ENCODE data around the gene ADD3.

The ADD3 gene

GRCh38 chr10:110077436-110078130 is 69.8 kb downstream of the ADD3 start:
- Histone ChIP-seq H3K9me3 (ENCODE audit: low read length) (no peaks in the 10 kb centered on the region), H3K4me1 (ENCODE audit: insufficient read depth, low read length) (peaks cover 32% of the 10 kb centered on the region), H3K27me3 (ENCODE audit: insufficient read depth, low read length) (no peaks in the 10 kb centered on the region), H3K4me3 (ENCODE audit: low read length) (no peak overlapping the region), H2AFZ (ENCODE audit: low read depth, low read length) (no peak overlapping the region), H3K36me3 (ENCODE audit: insufficient read depth, low read length) (no peaks in the 10 kb centered on the region)

DNA sequence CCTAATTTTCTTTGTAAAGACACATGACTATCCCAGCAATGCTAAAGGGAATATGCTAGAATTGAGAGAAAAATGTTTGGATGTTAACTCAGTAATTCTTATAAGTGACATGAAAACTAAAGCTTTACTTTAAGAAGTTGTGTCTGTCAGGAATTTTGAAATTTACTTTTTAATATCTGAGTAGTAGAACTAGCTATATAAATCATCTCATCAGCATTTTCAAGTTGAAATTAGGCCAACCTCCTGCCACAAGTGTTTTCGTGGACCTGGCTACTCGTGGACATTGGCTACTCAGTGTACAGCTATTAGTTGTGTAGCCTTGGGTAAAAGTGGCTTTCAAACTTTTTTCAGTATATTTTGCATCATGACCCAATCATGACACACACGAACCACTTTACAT is 70.5 kb downstream of the ADD3 start:
- no peaks in the 10 kb centered on the region for H3K36me3 ChIP-seq (ENCODE audit: insufficient read depth, low read length)
- no peak overlapping the region for H3K4me3 ChIP-seq (ENCODE audit: low read length)
- no peak overlapping the region for H2AFZ ChIP-seq (ENCODE audit: low read depth, low read length)
- H3K27me3 ChIP-seq (ENCODE audit: insufficient read depth, low read length), result no peaks in the 10 kb centered on the region
- peaks cover 32% of the 10 kb centered on the region for H3K4me1 ChIP-seq (ENCODE audit: insufficient read depth, low read length)
- no peaks in the 10 kb centered on the region for H3K9me3 ChIP-seq (ENCODE audit: low read length)

GRCh38 chr10:110081911-110082310 is 74.1 kb downstream of the ADD3 start:
- H3K9me3 ChIP-seq (ENCODE audit: low read length), result peaks cover 1% of the 10 kb centered on the region
- no peaks in the 10 kb centered on the region for H3K27me3 ChIP-seq (ENCODE audit: insufficient read depth, low read length)
- no peak overlapping the region for H3K4me3 ChIP-seq (ENCODE audit: low read length)
- peaks cover 25% of the 10 kb centered on the region for H3K4me1 ChIP-seq (ENCODE audit: insufficient read depth, low read length)
- H3K36me3 ChIP-seq (ENCODE audit: insufficient read depth, low read length), result no peaks in the 10 kb centered on the region
- no peak overlapping the region for H2AFZ ChIP-seq (ENCODE audit: low read depth, low read length)

DNA sequence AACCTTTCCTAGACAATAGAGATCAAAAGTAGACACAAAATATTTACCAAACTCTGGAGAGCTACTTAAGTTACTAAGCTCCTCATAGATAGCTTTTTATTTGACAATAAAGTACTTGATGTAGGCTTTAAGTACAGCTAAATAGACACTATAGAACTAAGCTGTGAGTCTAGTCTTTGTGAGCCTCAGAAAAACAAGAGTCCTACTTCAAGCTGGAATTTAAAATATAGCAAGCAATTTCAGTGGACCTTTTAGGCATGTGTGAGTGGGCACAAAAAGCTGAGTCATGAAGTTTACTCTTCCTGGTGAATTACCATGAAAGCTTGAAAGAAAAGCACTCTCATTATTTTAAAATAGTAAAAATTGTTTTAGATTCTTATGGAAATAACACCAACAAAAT is 76.1 kb downstream of the ADD3 start:
- Histone ChIP-seq H3K36me3 (ENCODE audit: insufficient read depth, low read length) (no peaks in the 10 kb centered on the region), H3K4me1 (ENCODE audit: insufficient read depth, low read length) (peaks cover 22% of the 10 kb centered on the region), H3K27me3 (ENCODE audit: insufficient read depth, low read length) (no peaks in the 10 kb centered on the region), H3K4me3 (ENCODE audit: low read length) (no peak overlapping the region), H3K9me3 (ENCODE audit: low read length) (peaks cover 1% of the 10 kb centered on the region), H2AFZ (ENCODE audit: low read depth, low read length) (no peak overlapping the region)

- no peak overlapping the region for H2AFZ ChIP-seq (ENCODE audit: low read depth, low read length)
- H3K4me3 ChIP-seq (ENCODE audit: low read length), result no peak overlapping the region
- peaks cover 22% of the 10 kb centered on the region for H3K4me1 ChIP-seq (ENCODE audit: insufficient read depth, low read length)
- H3K36me3 ChIP-seq (ENCODE audit: insufficient read depth, low read length), result no peaks in the 10 kb centered on the region
- no peaks in the 10 kb centered on the region for H3K27me3 ChIP-seq (ENCODE audit: insufficient read depth, low read length)
- H3K9me3 ChIP-seq (ENCODE audit: low read length), result peaks cover 1% of the 10 kb centered on the region
These were observed 79.9 kb downstream of the ADD3 start for GRCh38 chr10:110087682-110088081.

GRCh38 chr10:110088367-110089104 is 80.8 kb downstream of the ADD3 start:
- no peak overlapping the region for H3K4me3 ChIP-seq (ENCODE audit: low read length)

DNA sequence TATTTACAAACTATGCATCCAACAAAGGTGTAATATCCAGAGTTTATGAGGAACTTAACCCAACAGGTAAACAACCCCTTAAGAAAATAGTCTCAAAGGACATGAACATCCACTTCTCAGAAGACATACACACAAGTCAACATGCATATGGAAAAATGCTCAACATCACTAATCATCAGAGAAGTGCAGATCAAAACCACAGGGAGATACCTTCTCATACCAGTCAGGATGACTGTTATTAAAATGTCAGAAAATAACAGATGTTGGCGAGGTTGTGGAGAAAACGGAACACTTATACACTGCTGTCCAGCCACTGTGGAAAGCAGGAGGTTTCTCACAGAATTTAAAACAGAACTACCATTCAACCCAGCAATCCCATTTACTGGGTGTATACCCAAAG is 84.0 kb downstream of the ADD3 start:
- Histone ChIP-seq H3K36me3 (ENCODE audit: insufficient read depth, low read length) (no peaks in the 10 kb centered on the region), H2AFZ (ENCODE audit: low read depth, low read length) (no peak overlapping the region), H3K9me3 (ENCODE audit: low read length) (no peaks in the 10 kb centered on the region), H3K4me3 (ENCODE audit: low read length) (no peak overlapping the region), H3K4me1 (ENCODE audit: insufficient read depth, low read length) (peaks cover 11% of the 10 kb centered on the region), H3K27me3 (ENCODE audit: insufficient read depth, low read length) (no peaks in the 10 kb centered on the region)

More at GRCh38 chr10:110088367-110089104, 80.8 kb downstream of the ADD3 start:
- Histone ChIP-seq H2AFZ (ENCODE audit: low read depth, low read length) (no peak overlapping the region), H3K4me1 (ENCODE audit: insufficient read depth, low read length) (peaks cover 20% of the 10 kb centered on the region), H3K9me3 (ENCODE audit: low read length) (peaks cover 1% of the 10 kb centered on the region), H3K36me3 (ENCODE audit: insufficient read depth, low read length) (no peaks in the 10 kb centered on the region), H3K27me3 (ENCODE audit: insufficient read depth, low read length) (no peaks in the 10 kb centered on the region)

DNA sequence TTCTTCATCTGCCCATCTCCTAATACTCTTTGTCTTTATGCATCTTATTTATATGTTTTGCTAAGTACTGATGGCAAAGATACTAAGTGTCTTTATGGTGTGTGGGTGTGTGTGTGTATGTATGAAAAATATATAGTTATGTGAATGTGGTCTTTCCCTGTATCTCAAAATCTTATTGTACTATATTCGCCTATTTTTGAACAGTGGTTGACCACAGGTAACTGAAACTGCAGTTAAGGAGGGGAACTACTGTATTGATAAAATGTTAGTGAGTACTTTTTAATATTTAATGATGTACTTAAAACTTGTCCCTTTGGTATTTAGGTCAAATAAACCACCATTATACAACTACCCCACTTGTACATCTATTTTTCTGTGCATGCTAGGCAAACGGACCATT is 85.9 kb downstream of the ADD3 start:
- no peaks in the 10 kb centered on the region for H3K9me3 ChIP-seq (ENCODE audit: low read length)
- H3K27me3 ChIP-seq (ENCODE audit: insufficient read depth, low read length), result no peaks in the 10 kb centered on the region
- H3K4me1 ChIP-seq (ENCODE audit: insufficient read depth, low read length), result no peaks in the 10 kb centered on the region
- H2AFZ ChIP-seq (ENCODE audit: low read depth, low read length), result no peak overlapping the region
- H3K36me3 ChIP-seq (ENCODE audit: insufficient read depth, low read length), result no peaks in the 10 kb centered on the region
- no peak overlapping the region for H3K4me3 ChIP-seq (ENCODE audit: low read length)

- H2AFZ ChIP-seq (ENCODE audit: low read depth, low read length), result no peak overlapping the region
- H3K27me3 ChIP-seq (ENCODE audit: insufficient read depth, low read length), result no peaks in the 10 kb centered on the region
- H3K4me1 ChIP-seq (ENCODE audit: insufficient read depth, low read length), result no peaks in the 10 kb centered on the region
- H3K36me3 ChIP-seq (ENCODE audit: insufficient read depth, low read length), result no peaks in the 10 kb centered on the region
- H3K9me3 ChIP-seq (ENCODE audit: low read length), result no peaks in the 10 kb centered on the region
- no peak overlapping the region for H3K4me3 ChIP-seq (ENCODE audit: low read length)
These were observed 87.0 kb downstream of the ADD3 start for GRCh38 chr10:110094786-110095185.

DNA sequence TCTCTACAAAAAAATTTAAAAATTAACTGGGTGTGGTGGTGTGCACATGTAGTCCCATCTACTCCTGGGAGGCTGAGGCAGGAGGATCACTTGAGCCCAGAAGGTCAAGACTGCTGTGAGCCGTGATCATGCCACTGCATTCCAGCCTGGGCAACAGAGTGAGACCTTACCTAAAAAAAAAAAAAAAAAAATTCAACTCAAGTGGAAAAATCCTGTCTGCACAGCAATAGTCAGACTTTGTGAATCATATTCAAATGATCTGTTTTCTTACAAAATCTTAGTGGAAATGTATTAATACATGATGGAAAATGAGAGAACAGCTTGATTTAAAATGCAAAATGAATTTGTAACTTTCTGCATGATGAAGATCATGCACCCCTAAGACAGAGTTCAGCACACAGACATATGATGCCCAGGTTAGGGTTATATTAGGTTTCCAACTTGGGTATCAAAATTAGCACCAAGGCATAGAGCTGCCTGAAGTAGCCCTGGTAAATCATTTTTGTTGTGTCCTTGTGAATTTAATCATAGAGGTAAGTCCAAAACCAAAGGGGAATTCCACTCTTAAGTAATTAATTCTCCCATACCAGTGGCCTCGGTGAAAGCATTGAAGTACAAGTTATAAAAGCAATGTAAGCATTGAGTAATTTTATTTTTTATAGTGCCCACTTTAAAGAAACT is 93.8 kb downstream of the ADD3 start:
- no peaks in the 10 kb centered on the region for H3K9me3 ChIP-seq (ENCODE audit: low read length)
- H3K4me3 ChIP-seq (ENCODE audit: low read length), result no peak overlapping the region
- H2AFZ ChIP-seq (ENCODE audit: low read depth, low read length), result no peak overlapping the region
- no peaks in the 10 kb centered on the region for H3K27me3 ChIP-seq (ENCODE audit: insufficient read depth, low read length)
- H3K36me3 ChIP-seq (ENCODE audit: insufficient read depth, low read length), result peaks cover 3% of the 10 kb centered on the region
- no peaks in the 10 kb centered on the region for H3K4me1 ChIP-seq (ENCODE audit: insufficient read depth, low read length)

GRCh38 chr10:110103921-110104461 is 96.2 kb downstream of the ADD3 start:
- no peak overlapping the region for H2AFZ ChIP-seq (ENCODE audit: low read depth, low read length)
- H3K27me3 ChIP-seq (ENCODE audit: insufficient read depth, low read length), result no peaks in the 10 kb centered on the region
- H3K4me3 ChIP-seq (ENCODE audit: low read length), result no peak overlapping the region
- H3K4me1 ChIP-seq (ENCODE audit: insufficient read depth, low read length), result no peaks in the 10 kb centered on the region
- peaks cover 3% of the 10 kb centered on the region for H3K36me3 ChIP-seq (ENCODE audit: insufficient read depth, low read length)
- no peaks in the 10 kb centered on the region for H3K9me3 ChIP-seq (ENCODE audit: low read length)

DNA sequence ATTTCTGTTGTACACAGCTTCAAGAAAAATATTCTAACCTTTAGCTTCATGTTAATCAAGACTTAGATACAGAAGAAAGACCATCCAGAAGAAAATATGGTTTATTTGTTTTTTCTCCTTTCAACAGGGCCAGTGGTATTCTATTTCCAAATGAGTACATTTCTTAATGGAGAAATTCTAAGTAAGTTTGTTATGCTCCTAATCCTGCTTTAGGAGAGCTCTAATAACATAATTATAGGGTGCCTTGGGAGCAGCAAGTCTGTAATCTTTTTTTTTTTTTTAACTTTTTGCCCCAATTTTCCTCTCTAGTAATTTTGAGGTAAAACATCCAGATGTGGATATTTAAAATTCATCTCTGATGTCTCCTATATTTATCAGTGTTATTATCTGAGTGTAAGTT is 98.1 kb downstream of the ADD3 start:
- Histone ChIP-seq H3K4me3 (ENCODE audit: low read length) (no peak overlapping the region), H2AFZ (ENCODE audit: low read depth, low read length) (no peak overlapping the region), H3K36me3 (ENCODE audit: insufficient read depth, low read length) (peaks cover 3% of the 10 kb centered on the region), H3K27me3 (ENCODE audit: insufficient read depth, low read length) (no peaks in the 10 kb centered on the region), H3K4me1 (ENCODE audit: insufficient read depth, low read length) (no peaks in the 10 kb centered on the region), H3K9me3 (ENCODE audit: low read length) (no peaks in the 10 kb centered on the region)

GRCh38 chr10:110107430-110107829 is 99.6 kb downstream of the ADD3 start:
- Histone ChIP-seq H2AFZ (ENCODE audit: low read depth, low read length) (no peak overlapping the region), H3K9me3 (ENCODE audit: low read length) (no peaks in the 10 kb centered on the region), H3K4me1 (ENCODE audit: insufficient read depth, low read length) (no peaks in the 10 kb centered on the region), H3K36me3 (ENCODE audit: insufficient read depth, low read length) (peaks cover 3% of the 10 kb centered on the region), H3K4me3 (ENCODE audit: low read length) (no peak overlapping the region), H3K27me3 (ENCODE audit: insufficient read depth, low read length) (no peaks in the 10 kb centered on the region)

Data from neuron (in vitro differentiated cells).